CD14-positive monocyte (primary cell): ENCODE measurements around the gene NR1D1. TPM values are rescaled to one million over a fixed set of nuclear protein-coding genes. Genes with fewer than 3 reads are reported as not detected.

Experiments used
- DNase-seq, 3 donors: peaks; one replicate each; pipeline ENCODE4 v3.0.0-alpha.2; 2011 to 2022
- H2AFZ ChIP-seq: 2 replicates; pipeline ENCODE4 v1.6.0; 2012; ENCODE audit warnings: mild to moderate bottlenecking, low read depth, low read length, inconsistent platforms; ENCODE audit not compliant: insufficient read depth, poor library complexity, severe bottlenecking
- H3K27ac ChIP-seq, 2 donors: 1 replicate in 1 of 2; 2 replicates in 1 of 2; pipeline ENCODE4 v1.5.1; 2012 to 2013; ENCODE audit warnings: low read length in 2 of 2, control low read depth in 1 of 2, inconsistent platforms in 1 of 2, low read depth in 1 of 2, mild to moderate bottlenecking in 1 of 2
- H3K27me3 ChIP-seq, 2 donors: one replicate each; pipeline versions ENCODE4 v1.6.0 to v1.6.1; 2011 to 2013; ENCODE audit warnings: low read length in 2 of 2; ENCODE audit not compliant: control insufficient read depth in 2 of 2, insufficient read depth in 2 of 2
- H3K36me3 ChIP-seq, 2 donors: replicated peaks in 1 of 2; 1 replicate in 1 of 2; 2 replicates in 1 of 2; pipeline versions ENCODE4 v1.5.1 to v1.6.1; 2012 to 2013; ENCODE audit warnings: low read length in 2 of 2, control low read depth in 1 of 2, inconsistent platforms in 1 of 2, mild to moderate bottlenecking in 1 of 2; ENCODE audit not compliant: insufficient read depth in 2 of 2, control insufficient read depth in 1 of 2
- H3K4me1 ChIP-seq, 2 donors: 1 replicate in 1 of 2; 2 replicates in 1 of 2; pipeline versions ENCODE4 v1.5.1 to v1.6.1; 2012 to 2013; ENCODE audit warnings: low read length in 2 of 2, control low read depth in 1 of 2, inconsistent platforms in 1 of 2, mild to moderate bottlenecking in 1 of 2, moderate library complexity in 1 of 2; ENCODE audit not compliant: insufficient read depth in 2 of 2, control insufficient read depth in 1 of 2
- H3K4me2 ChIP-seq: replicated peaks from 2 replicates; pipeline ENCODE3; 2012; ENCODE audit warnings: low read length, moderate library complexity, mild to moderate bottlenecking; ENCODE audit not compliant: poor library complexity, severe bottlenecking; ENCODE audit errors: extremely low read depth
- H3K4me3 ChIP-seq, 3 experiments: fragments of 200-600 bp in 1 of 3; sonication (generic) in 1 of 3; replicated peaks in 1 of 3; 1 replicate in 2 of 3; 2 replicates in 1 of 3; pipeline ENCODE4 v1.5.1; 2011 to 2013; ENCODE audit warnings: low read length in 3 of 3, mild to moderate bottlenecking in 3 of 3, control low read depth in 2 of 3, low read depth in 2 of 3, inconsistent platforms in 1 of 3, moderate library complexity in 1 of 3
- H3K79me2 ChIP-seq: 2 replicates; pipeline ENCODE4 v1.6.0; 2012; ENCODE audit warnings: mild to moderate bottlenecking, control low read depth, inconsistent platforms, low read length, moderate library complexity; ENCODE audit not compliant: insufficient read depth
- H3K9ac ChIP-seq: 2 replicates; pipeline ENCODE4 v1.6.0; 2017; ENCODE audit warnings: low read length, mild to moderate bottlenecking; ENCODE audit not compliant: insufficient read depth, poor library complexity, severe bottlenecking
- H3K9me3 ChIP-seq, 2 donors: replicated peaks in 1 of 2; 1 replicate in 1 of 2; 2 replicates in 1 of 2; pipeline versions ENCODE4 v1.5.1 to v1.6.1; 2012 to 2013; ENCODE audit warnings: low read length in 2 of 2, control low read depth in 1 of 2; ENCODE audit not compliant: control insufficient read depth in 1 of 2, insufficient read depth in 1 of 2
- H4K20me1 ChIP-seq: 2 replicates; pipeline ENCODE4 v1.6.0; 2012; ENCODE audit warnings: mild to moderate bottlenecking, low read length, control low read depth, moderate library complexity; ENCODE audit not compliant: insufficient read depth
- H3K27ac Mint-ChIP-seq, 7 donors: one replicate each; pipeline ENCODE4 v1.8.0; 2020; ENCODE audit warnings: mild to moderate bottlenecking in 7 of 7, mixed read lengths in 7 of 7, moderate library complexity in 6 of 7, inconsistent platforms in 2 of 7
- H3K27me3 Mint-ChIP-seq, 3 donors: one replicate each; pipeline ENCODE4 v1.8.0; 2021 to 2022; ENCODE audit warnings: low read depth in 3 of 3, mild to moderate bottlenecking in 3 of 3, mixed read lengths in 3 of 3, moderate library complexity in 3 of 3, inconsistent platforms in 1 of 3
- H3K36me3 Mint-ChIP-seq, 2 donors: one replicate each; pipeline ENCODE4 v1.8.0; 2020; ENCODE audit warnings: mixed read lengths in 2 of 2, inconsistent platforms in 1 of 2, mild to moderate bottlenecking in 1 of 2
- H3K4me1 Mint-ChIP-seq: one replicate; pipeline ENCODE4 v1.8.0; 2020; ENCODE audit warnings: mild to moderate bottlenecking, mixed read lengths
- H3K4me3 Mint-ChIP-seq, 2 donors: one replicate each; pipeline ENCODE4 v1.8.0; 2020; ENCODE audit warnings: mild to moderate bottlenecking in 2 of 2, mixed read lengths in 2 of 2, moderate library complexity in 1 of 2
- H3K9me3 Mint-ChIP-seq, 7 donors: one replicate each; pipeline ENCODE4 v1.8.0; 2020 to 2022; ENCODE audit warnings: mixed read lengths in 7 of 7, mild to moderate bottlenecking in 6 of 7, moderate library complexity in 6 of 7, inconsistent platforms in 2 of 7
- WGBS: methylation state at CpG from one replicate; pipeline ENCODE4 v1.1.5; 2013; ENCODE audit warnings: missing lambda C conversion rate; ENCODE audit not compliant: insufficient coverage; 5-methylcytosine and 5-hydroxymethylcytosine counted together
- intact Hi-C, 2 donors: fragments of 100-400 bp; cut with micrococcal nuclease; formaldehyde crosslinking; loops; one replicate each; pipeline versions ENCODE4 v1.15.0 to v1.15.1; 2023
- polyA plus RNA-seq, 3 donors: library from polyadenylated mRNA; depleted of rRNA in 1 of 3; unstranded in 2 of 3; stranded (reverse) in 1 of 3; fragments of 300-500 nt in 2 of 3; fragments of >200 nt in 1 of 3; fragmentation: Illumina TruSeq in 2 of 3; gene quantifications; 1 replicate in 2 of 3; 2 replicates in 1 of 3; pipeline ENCODE4 v1.2.3, GENCODE V29; 2012 to 2021
- TF ChIP-seq, protein P1 (sequence below): fragments of 200-600 bp; IDR thresholded peaks from one replicate; pipeline ENCODE4 v1.8.0; 2022; ENCODE audit warnings: antibody characterized with exemption, mild to moderate bottlenecking

Gene NR1D1
- polyA plus RNA-seq, 3 donors = 0.28 to 4.9 (median 0.31) TPM

GRCh38 chr17:40075942-40076498 lies 24.4 kb downstream of the NR1D1 start:
- H3K36me3 ChIP-seq = peaks cover 14 to 36% of the 10 kb centered on the region in 2 donors
- Mint-ChIP-seq H3K4me3 (peak overlapping the region; percentile 41 to 67), H3K36me3 (peaks cover 33 to 45% of the 10 kb centered on the region in 2 donors), H3K27me3 (peaks cover 0 to 1% (median 0%) of the 10 kb centered on the region in 3 donors), H3K27ac (peak overlapping the region in 6 of 7 donors; percentile 53 to 88 (median 70)), H3K4me1 (peaks cover 44% of the 10 kb centered on the region), H3K9me3 (no peaks in the 10 kb centered on the region)
- H4K20me1 ChIP-seq = peaks cover 61% of the 10 kb centered on the region
- no peaks in the 10 kb centered on the region for H3K27me3 ChIP-seq
- H3K4me2 ChIP-seq = peak overlapping the region; percentile 52
- TF ChIP-seq, protein P1, sequence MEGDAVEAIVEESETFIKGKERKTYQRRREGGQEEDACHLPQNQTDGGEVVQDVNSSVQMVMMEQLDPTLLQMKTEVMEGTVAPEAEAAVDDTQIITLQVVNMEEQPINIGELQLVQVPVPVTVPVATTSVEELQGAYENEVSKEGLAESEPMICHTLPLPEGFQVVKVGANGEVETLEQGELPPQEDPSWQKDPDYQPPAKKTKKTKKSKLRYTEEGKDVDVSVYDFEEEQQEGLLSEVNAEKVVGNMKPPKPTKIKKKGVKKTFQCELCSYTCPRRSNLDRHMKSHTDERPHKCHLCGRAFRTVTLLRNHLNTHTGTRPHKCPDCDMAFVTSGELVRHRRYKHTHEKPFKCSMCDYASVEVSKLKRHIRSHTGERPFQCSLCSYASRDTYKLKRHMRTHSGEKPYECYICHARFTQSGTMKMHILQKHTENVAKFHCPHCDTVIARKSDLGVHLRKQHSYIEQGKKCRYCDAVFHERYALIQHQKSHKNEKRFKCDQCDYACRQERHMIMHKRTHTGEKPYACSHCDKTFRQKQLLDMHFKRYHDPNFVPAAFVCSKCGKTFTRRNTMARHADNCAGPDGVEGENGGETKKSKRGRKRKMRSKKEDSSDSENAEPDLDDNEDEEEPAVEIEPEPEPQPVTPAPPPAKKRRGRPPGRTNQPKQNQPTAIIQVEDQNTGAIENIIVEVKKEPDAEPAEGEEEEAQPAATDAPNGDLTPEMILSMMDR = no peak
- H3K9ac ChIP-seq = peak overlapping the region; percentile 27
- H3K4me1 ChIP-seq = peaks cover 43 to 44% of the 10 kb centered on the region in 2 donors
- H2AFZ ChIP-seq = peak overlapping the region; percentile 42
- no peaks in the 10 kb centered on the region for H3K9me3 ChIP-seq
- intact Hi-C loops = no loop called here
- 51% methylated on average over 8 of the region's 8 CpGs for WGBS
- H3K4me3 ChIP-seq = peak overlapping the region in 1 of 3 experiments; percentile 52
- peaks cover 37% of the 10 kb centered on the region for H3K79me2 ChIP-seq
- H3K27ac ChIP-seq = peak overlapping the region in 1 of 2 donors; percentile 43
- no peak for DNase-seq

GRCh38 chr17:40075201-40075941 lies 25.0 kb downstream of the NR1D1 start:
- peak; percentile 56 to 72 (median 68) for DNase-seq
- H3K27ac ChIP-seq = peak overlapping the region; percentile 43 to 49
- WGBS = 9% methylated on average over 5 of the region's 11 CpGs
- intact Hi-C loops = no loop called here
- H3K9me3 ChIP-seq = no peaks in the 10 kb centered on the region
- TF ChIP-seq, protein P1 = peak; percentile 98
- H3K36me3 Mint-ChIP-seq = peaks cover 30 to 38% of the 10 kb centered on the region in 2 donors
- peak overlapping the region; percentile 53 to 88 (median 78) for H3K27ac Mint-ChIP-seq
- H3K36me3 ChIP-seq = peaks cover 14 to 36% of the 10 kb centered on the region in 2 donors
- H3K4me1 Mint-ChIP-seq = peaks cover 50% of the 10 kb centered on the region
- peak overlapping the region; percentile 42 for H2AFZ ChIP-seq
- H3K27me3 ChIP-seq = no peaks in the 10 kb centered on the region
- peak overlapping the region; percentile 52 for H3K4me2 ChIP-seq
- H3K79me2 ChIP-seq = peaks cover 44% of the 10 kb centered on the region
- no peaks in the 10 kb centered on the region for H3K27me3 Mint-ChIP-seq
- peak overlapping the region; percentile 27 for H3K9ac ChIP-seq
- peaks cover 68% of the 10 kb centered on the region for H4K20me1 ChIP-seq
- peak overlapping the region in 1 of 3 experiments; percentile 52 for H3K4me3 ChIP-seq
- peak overlapping the region; percentile 56 to 67 for H3K4me3 Mint-ChIP-seq
- peaks cover 50% of the 10 kb centered on the region in 2 donors for H3K4me1 ChIP-seq
- H3K9me3 Mint-ChIP-seq = no peaks in the 10 kb centered on the region
